Measurements from ENCODE around the gene SPATA2L. TPM values are rescaled to one million over a fixed set of nuclear protein-coding genes. Genes with fewer than 3 reads are reported as not detected.
"Not testable (repeated sequence)": the region's sequence is repeated elsewhere in the genome, so short reads cannot be mapped to it uniquely, and the experiment has no call there.

SPATA2L gene
- total RNA-seq, 4 donors from 2014 or later: 1.2 to 18.7 (median 7.2) TPM

GRCh38 chr16:89695086-89695874 is 6.2 kb downstream of the SPATA2L start:
- intact Hi-C loops (cut with DNase I; ENCODE audit: low total_unique reads): no loop called here
- H3K4me1 ChIP-seq: peaks cover 0 to under 1% of the 10 kb centered on the region in 2 donors
- no peak overlapping the region for H3K4me3 ChIP-seq
- no peak for DNase-seq
- H3K9me3 ChIP-seq: no peaks in the 10 kb centered on the region
- TF ChIP-seq POLR2A (IDR thresholded peaks at IDR 0.05) (no peak), CTCF (IDR thresholded peaks at IDR 0.05) (no peak)
- no peak overlapping the region for H3K27ac ChIP-seq
- H3K27me3 ChIP-seq: no peaks in the 10 kb centered on the region
- no peaks in the 10 kb centered on the region for H3K36me3 ChIP-seq

- H3K4me1 ChIP-seq; intact Hi-C loops (cut with DNase I; ENCODE audit: low total_unique reads); H3K9me3 ChIP-seq; DNase-seq; H3K36me3 ChIP-seq; H3K4me3 ChIP-seq; H3K27me3 ChIP-seq; H3K27ac ChIP-seq: not testable (repeated sequence)
These were observed 6.8 kb downstream of the SPATA2L start for GRCh38 chr16:89694784-89695085.

GRCh38 chr16:89693931-89694783 is 7.3 kb downstream of the SPATA2L start:
- H3K36me3 ChIP-seq: no peaks in the 10 kb centered on the region
- no peak for TF ChIP-seq POLR2A (IDR thresholded peaks at IDR 0.05)
- TF ChIP-seq CTCF (IDR thresholded peaks at IDR 0.05): no peak
- H3K9me3 ChIP-seq: no peaks in the 10 kb centered on the region
- no peak for DNase-seq
- H3K27ac ChIP-seq: no peak overlapping the region
- no peaks in the 10 kb centered on the region for H3K27me3 ChIP-seq
- intact Hi-C loops (cut with DNase I; ENCODE audit: low total_unique reads): no loop called here
- H3K4me3 ChIP-seq: no peak overlapping the region
- H3K4me1 ChIP-seq: no peaks in the 10 kb centered on the region

- H3K27ac ChIP-seq: no peak overlapping the region
- H3K9me3 ChIP-seq: no peaks in the 10 kb centered on the region
- intact Hi-C loops (cut with DNase I; ENCODE audit: low total_unique reads): no loop called here
- no peaks in the 10 kb centered on the region for H3K36me3 ChIP-seq
- H3K27me3 ChIP-seq: no peaks in the 10 kb centered on the region
- no peak for DNase-seq
- no peak for TF ChIP-seq CTCF (IDR thresholded peaks at IDR 0.05)
- TF ChIP-seq POLR2A (IDR thresholded peaks at IDR 0.05): no peak
- H3K4me3 ChIP-seq: no peak overlapping the region
- H3K4me1 ChIP-seq: no peaks in the 10 kb centered on the region
These were observed 8.2 kb downstream of the SPATA2L start for GRCh38 chr16:89693289-89693731.

GRCh38 chr16:89691986-89692569 is 9.4 kb downstream of the SPATA2L start:
- no peak for TF ChIP-seq POLR2A (IDR thresholded peaks at IDR 0.05)
- Histone ChIP-seq H3K27me3 (no peaks in the 10 kb centered on the region), H3K9me3 (no peaks in the 10 kb centered on the region), H3K36me3 (no peaks in the 10 kb centered on the region), H3K4me1 (peaks cover 4 to 6% of the 10 kb centered on the region in 2 donors), H3K4me3 (no peak overlapping the region), H3K27ac (no peak overlapping the region)
- intact Hi-C loops (cut with DNase I; ENCODE audit: low total_unique reads): no loop called here
- DNase-seq: no peak
